Activated T-cell treated with anti-CD3 and anti-CD28 coated beads for 4 hours (primary cell): Measurements from ENCODE around the gene KIF17.

ENCODE experiments used
- DNase-seq: peaks from one replicate; pipeline ENCODE4 v3.0.0-alpha.2; 2020

The KIF17 gene

DNA sequence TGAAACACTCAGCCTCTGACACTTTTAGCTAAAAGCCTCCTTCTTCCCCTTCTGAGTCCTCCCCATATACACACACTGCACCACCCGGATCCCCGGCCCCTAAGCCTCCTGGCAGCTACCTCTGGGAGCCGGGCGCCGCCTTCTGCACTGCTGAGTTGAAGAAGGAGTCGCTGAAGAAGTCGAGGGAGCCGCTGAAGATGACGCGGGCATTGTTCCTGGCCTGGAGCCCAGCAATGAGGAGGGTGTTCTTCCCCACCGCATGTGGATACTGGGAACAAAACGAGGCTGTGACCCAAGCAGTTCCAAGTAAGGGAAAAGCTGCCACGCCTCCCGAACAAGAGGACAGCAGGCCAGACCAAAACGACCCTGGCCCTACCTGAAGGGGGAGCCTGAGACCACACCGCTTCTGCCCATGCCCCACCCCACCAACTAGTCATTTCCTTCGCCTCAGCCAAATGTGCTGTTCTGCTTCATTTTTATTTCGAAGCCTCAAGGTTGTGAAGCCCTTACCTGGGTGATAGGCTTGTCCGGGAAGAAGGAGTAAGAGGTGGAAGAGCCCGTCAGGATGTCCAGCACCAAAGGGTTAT lies 63.6 kb downstream of the KIF17 start:
- no peak for DNase-seq

DNA sequence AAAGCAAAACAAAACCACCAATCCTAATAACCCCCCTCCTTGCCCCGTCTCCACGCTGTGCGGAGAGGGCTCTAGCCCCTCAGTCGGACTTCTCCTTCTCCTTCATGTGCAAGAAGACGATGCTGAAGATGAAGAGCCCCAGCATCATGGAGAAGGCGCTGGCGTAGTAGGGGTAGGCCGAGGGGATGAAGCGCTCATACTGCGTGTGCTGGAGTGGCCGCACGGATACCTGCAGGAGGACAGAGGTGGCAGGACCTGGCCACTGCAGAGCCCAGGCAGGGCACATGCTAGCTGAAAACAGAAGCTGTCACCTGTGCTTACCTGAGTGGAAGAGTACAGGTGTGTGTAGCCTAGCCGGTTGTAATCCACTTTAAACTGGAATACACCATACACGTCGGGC lies 65.5 kb downstream of the KIF17 start:
- DNase-seq, result no peak

DNA sequence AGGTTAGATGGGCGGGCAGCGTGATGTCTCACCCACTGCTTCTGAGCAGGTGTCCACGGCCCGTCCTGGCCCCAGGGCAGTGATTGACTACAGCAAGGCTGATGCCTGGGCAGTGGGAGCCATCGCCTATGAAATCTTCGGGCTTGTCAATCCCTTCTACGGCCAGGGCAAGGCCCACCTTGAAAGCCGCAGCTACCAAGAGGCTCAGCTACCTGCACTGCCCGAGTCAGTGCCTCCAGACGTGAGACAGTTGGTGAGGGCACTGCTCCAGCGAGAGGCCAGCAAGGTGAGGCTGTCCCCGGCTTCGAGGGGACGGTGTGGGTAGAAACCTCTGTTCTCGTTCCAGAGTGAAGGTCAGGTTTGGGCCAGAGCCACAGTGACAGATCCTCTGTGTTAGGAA lies 68.9 kb downstream of the KIF17 start:
- no peak for DNase-seq

DNA sequence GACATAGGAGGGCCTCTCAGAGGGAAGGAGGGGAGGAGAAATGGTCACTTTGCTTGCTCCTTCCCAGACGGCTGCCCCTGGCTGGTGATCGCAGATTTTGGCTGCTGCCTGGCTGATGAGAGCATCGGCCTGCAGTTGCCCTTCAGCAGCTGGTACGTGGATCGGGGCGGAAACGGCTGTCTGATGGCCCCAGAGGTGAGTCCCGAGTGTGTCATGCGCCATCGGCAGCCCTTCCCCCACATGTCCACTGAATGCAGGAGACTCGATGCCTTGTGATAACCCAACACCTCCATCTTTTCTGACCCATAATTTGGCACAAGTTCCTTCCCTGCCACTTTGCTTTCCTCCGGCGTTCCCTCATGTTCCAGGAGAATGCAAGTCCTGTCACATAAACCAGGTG lies 69.4 kb downstream of the KIF17 start:
- DNase-seq, result no peak

DNA sequence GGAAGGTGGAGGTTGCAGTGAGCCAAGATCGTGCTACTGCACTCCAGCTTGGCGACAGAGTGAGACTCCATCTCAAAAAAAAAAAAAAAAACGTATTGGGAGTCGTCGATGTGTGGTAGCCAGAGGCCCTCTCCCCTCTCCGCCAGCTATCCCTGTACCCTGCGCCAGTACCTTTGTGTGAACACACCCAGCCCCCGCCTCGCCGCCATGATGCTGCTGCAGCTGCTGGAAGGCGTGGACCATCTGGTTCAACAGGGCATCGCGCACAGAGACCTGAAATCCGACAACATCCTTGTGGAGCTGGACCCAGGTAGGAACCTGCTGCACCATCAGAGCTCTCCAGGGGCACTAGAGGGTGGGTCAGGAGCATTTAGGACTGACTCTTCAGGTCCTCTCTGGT lies 72.4 kb downstream of the KIF17 start:
- DNase-seq, result no peak

DNA sequence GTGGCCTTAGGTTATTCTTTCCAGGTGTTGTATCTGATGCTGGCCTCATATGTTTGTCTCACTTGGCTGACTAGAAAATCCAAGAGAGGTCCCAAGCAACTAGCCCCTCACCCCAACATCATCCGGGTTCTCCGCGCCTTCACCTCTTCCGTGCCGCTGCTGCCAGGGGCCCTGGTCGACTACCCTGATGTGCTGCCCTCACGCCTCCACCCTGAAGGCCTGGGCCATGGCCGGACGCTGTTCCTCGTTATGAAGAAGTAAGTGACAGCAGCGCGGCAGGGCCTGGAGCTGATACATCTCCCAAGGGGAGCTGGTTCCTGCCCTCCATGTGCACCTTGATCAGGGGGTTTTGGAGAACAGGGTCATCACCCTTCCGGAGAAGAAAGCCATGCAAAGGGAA lies 73.4 kb downstream of the KIF17 start:
- no peak for DNase-seq

DNA sequence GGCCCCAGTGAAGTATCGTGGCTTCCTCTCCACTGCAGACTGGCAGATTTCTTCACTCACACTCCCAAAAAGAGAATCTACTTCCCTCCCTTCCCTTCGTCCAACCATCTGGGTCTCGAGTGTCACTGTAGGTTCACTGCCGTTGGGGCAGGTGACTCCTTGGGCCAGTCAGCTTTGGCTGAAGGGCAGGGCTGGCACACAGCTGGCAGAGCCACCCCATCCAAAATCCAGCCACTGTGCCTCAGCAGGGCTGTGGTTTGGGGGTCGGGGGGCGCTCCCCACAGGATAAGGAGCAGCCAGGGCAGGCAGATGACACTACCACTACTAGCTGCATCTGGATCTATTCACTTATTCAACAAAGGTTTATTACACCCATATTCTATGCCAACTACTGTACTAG lies 74.7 kb downstream of the KIF17 start:
- no peak for DNase-seq

DNA sequence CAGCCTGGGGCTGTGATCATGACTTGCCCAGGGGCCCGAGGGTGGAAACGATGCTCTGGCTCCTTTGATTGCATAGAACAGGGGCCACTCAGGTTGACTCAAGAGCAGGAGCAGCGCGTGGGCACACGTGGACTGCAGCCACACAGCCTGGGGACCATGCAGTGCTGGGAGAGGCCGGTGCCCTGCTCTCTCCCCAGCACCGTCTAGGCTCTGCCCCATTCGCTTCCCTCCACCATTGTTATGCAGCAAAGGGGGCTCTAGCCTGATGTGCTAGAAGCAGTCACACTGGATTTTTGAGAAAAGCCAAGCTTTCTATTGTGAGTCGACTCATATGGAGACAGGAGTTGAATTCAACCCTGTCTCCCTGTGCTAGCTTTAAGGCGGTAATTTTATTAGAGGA lies 75.8 kb downstream of the KIF17 start:
- no peak for DNase-seq

DNA sequence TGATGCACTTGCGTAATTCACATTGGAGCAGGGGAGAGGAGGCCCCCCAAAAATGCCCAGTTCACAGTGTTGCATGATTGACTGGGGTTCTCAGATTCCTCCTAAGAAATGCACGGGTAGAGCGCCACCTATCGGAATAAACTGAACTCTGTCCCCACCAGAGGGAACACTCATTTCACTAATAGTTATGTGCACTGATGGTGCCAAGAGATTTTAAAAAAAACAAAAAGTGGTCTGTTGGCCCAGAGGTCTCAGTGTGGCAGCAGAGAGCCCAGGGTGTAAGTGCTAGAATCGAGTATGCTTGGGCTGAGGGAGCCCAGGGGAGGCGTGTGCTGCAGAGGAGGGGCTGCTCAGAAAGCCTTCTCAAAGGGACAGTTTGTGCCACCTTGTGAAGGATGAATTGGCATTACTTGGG lies 77.6 kb downstream of the KIF17 start:
- DNase-seq, result peak; percentile 48

DNA sequence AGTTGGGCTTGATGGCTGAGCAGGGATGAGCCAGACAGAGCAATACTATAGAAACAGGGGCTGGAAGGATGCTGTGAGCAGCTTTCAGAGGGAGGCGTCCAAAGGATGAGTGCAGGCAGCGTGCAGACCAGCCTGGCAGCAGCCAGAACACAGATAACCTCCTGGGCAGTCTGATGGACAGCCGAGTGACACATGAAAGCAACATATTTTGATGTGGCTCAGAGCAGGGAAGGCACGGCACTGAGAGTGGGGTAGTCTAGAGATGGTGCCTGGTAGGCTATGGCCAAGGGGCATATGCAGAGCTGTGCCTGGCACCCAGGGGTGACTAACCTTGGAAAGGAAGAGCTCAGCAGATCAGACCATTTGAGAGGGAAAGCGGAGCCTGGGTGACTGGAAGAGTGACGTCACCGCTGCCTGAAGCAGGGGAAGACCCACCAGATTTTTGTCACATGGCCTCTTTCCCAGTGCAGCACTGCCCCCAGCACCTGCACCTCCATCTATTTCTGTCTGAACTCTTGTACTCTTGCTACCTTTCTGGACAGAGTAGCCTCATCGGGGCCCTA lies 80.9 kb downstream of the KIF17 start:
- DNase-seq, result no peak

DNA sequence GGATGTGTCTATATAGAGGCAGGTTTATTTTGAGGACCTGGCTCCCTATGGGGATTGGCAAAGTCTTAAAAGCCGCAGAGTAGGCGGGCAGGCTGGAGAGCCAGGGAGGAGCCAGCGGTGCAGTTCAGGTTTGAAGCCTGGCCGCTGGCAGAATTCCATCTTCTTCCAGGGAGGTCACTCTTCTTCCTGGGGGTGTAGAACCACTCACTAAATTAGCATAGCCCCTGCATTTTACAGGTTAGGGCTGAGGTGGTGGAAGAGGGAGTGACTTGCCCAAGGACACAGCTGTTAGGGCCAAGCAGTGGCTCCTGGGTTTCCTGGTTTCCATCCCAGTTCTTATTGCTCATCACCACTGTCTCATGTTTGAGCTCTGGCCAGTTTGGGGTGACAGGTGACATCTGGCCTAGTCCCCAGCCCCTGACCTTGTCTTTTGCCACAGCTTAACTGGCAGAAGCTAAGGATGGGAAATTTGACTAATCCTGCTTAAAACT lies 83.2 kb downstream of the KIF17 start:
- no peak for DNase-seq

DNA sequence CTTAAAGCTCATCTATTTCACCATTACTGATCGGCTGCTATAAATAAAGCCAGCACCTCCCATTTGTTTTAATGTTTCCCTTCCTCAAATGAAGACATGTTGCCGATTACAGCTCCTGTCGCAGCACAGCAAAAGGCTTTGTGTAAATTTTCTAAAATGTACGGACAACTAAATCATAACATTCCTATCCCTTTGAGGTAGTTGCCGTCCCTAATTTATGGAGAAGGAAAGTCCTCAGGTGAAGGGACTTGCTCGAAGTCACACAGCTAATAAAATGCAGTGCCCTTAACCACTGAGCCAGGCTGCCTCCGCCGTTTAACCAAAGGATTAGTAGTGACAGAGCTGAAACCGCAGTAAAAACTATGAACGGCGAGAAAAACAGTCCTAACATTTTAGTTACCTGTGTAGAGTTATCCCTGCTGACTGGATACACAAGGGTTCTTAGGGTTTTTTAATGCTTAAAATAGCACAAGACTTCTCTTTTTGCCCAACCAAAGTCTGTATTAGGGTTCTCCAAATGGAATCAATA lies 83.7 kb downstream of the KIF17 start:
- no peak for DNase-seq

DNA sequence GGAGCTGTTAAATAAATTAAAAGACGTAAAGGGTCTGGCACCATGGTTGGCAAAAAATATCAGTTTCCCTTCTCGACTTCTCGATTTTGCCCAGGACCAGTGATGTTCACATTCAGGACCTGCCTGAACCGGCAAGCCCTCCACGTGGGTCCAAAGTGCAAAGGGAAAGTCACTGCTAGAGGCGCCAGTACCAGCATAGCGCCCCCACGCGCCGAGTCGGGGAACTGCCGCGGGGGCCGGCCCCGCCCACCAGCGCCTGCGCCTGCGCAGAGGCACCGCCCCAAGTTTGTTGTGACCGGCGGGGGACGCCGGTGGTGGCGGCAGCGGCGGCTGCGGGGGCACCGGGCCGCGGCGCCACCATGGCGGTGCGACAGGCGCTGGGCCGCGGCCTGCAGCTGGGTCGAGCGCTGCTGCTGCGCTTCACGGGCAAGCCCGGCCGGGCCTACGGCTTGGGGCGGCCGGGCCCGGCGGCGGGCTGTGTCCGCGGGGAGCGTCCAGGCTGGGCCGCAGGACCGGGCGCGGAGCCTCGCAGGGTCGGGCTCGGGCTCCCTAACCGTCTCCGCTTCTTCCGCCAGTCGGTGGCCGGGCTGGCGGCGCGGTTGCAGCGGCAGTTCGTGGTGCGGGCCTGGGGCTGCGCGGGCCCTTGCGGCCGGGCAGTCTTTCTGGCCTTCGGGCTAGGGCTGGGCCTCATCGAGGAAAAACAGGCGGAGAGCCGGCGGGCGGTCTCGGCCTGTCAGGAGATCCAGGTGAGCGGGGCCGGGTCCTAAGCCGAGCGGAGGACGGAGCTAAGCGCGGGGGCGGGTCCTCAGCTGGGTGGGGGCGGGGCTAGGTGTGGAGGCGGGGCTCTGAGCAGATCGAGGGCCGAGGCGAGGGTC lies 84.4 kb downstream of the KIF17 start, which contains the start of gene PINK1:
Gene PINK1, plus strand, starts transcription at position 269 of the 875 bp plus-strand sequence. Its CDS starts 91 bp downstream, at position 360.
- peak; percentile 84 for DNase-seq

DNA sequence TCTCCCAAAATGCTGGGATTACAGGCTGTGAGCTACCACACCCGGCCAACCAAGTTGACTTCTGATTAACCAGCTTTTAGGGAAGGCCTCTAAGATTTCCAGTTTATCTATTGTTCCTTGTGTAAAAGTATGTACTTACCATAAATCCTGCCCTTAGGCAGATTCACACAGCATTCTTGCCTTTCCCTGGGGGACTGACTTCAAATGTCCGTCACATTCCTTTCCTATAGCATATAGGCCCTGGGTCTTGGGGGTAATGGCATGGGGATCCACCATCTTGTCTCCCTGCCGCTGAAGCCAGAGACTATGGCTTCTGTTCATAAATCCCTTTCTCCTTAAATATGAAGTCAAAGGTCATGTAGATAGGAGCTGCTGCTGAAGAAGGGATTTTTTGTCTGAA lies 85.4 kb downstream of the KIF17 start:
- DNase-seq, result no peak

DNA sequence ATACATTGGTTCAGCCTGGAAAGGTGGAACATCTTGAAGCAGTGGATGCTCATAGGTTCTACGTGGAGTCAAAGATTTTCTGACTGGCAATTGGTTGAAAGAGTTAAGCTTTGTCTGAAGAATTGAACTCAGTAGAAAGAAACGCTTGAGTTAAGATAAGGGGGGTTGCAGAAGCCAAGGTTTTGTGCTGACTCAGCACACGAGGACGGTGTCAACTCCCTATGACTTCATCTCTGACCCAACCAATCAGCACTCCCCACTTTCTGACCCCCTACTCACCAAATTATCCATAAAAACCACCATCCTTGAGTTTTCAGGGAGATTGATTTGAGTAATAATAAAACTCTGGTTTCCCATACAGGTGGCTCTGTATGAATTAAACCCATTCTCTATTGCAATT lies 87.1 kb downstream of the KIF17 start:
- no peak for DNase-seq

DNA sequence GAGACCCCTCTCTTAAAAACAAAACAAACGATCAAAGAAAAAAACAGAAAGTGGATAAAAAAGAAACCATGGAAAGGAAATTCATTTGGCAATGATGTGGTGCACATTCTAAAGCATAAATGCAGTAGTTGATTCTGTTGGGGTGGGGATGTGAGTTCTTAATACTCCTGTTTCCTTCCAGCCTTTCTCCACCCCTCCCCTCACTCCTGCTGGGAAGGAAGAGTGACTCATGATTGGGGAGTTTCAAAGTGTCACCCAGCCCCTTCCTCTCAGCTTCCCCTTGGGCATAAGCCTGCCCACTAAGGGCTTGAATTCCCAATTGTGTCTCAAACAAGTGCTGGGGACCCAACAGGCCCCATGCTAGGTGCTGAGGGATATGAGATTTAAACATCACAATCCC lies 91.3 kb downstream of the KIF17 start:
- no peak for DNase-seq

DNA sequence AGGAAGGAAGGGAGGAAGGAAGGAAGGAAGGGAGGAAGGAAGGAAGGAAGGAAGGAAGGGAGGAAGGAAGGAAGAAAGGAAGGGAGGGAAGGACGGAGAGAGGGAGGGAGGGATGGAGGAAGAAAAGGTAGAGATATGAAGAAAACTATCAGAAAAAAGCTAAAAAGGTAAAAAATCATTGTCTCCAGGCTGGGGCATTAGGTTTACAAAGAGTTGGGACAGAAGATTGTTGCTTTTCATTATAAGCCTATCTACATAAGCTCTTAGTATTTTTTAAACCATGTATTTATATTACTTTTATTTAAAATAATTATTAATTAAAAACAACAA lies 91.7 kb downstream of the KIF17 start:
- DNase-seq, result no peak

DNA sequence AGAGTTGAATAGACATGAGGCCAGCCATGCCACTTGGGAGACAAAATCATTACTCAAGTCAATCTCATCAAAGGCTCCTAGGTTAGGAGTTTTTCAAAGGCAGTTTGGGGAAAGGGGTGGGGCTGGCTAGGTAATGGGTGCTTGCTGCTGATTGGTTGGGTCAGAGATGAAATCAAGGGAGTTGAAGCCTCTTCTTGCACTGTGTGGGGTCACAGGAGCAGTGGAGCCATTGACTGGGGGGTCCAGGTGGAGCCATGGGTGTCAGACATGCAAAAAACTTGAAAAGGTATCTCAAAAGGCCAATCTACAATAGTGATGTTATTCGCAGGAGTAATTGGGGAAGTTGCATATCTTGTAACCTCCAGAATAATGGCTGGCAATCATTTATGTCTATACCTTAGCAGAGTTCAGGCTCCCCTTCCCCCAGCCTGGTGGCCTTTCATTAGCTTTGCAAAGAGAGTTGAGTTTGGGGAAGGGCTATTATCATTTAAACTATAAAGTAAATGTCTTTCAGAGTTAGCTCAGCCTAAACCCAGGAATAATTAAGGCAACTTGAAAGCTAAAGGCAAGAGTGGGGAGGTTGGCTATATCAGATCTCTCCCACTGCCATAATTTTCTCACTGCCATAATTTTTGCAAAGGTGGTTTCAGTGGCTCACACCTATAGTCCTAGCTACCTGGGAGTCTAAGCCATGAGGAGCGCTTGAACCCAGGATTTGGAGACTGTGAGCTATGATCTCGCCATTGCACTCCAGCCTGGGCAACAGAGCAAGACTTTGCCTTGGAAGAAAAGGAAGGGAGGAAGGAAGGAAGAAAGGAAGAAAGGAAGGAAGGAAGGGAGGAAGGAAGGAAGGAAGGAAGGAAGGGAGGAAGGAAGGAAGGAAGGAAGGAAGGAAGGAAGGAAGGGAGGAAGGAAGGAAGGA lies 92.4 kb downstream of the KIF17 start:
- no peak for DNase-seq

DNA sequence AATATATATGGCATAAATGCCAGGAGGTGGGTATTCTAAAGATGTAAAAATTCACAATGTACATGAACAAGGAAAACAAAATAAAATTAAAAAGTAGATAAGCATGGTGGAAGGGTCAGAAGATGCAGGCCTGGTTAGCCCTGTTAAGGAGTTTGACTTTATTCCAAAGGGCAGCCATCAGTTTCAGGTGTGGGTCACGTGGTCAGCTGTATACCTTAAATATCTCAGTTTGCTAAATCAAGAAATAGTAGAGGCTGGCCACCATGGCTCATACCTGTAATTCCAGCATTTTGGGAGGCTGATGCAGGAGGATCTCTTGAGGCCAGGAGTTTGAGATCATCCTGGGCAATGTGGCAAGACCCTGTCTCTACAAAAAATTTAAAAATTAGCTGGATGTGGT lies 93.1 kb downstream of the KIF17 start:
- no peak for DNase-seq

DNA sequence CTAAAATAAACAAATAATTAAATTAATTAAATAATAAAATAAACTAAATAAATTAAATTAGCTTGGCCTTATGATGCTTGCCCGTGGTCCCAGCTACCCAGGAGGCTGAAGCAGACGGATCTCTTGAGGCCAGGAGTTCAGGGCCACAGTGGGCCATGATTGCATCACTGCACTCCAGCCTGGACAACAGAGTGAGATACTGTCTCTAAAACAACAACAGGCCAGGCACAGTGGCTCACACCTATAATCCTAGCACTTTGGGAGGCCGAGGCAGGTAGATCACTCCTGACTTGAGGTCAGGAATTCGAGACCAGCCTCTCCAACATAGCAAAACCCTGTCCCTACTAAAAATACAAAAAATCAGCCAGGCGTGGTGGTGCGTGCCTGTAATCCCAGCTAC lies 96.8 kb downstream of the KIF17 start:
- DNase-seq, result no peak

DNA sequence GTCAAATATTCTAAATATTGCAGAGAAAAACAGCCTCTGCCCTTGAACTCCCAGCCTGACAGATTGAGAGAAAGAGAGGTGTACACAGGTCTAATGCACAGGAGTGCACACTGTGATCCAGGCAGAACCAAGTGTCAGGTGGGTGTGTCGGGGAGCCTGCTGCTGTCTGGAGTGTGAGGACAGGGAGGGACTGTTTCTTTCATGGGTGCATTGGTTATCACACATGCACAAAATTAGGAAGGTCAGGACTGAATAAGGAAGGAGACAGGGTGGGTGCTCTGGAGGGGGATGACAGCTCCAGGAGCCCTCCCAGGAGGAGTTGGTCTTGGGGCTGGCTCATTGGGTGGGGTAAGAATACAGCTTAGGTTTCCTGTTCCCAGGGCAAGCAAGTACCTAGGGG lies 97.8 kb downstream of the KIF17 start:
- DNase-seq, result no peak

DNA sequence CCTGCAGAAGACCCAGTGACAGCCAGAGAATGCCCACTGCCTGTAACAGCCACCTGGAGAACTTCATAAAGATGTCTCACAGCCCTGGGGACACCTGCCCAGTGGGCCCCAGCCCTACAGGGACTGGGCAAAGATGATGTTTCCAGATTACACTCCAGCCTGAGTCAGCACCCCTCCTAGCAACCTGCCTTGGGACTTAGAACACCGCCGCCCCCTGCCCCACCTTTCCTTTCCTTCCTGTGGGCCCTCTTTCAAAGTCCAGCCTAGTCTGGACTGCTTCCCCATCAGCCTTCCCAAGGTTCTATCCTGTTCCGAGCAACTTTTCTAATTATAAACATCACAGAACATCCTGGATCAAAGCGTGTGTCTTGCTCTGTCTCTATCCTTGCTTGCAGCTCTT lies 99.3 kb downstream of the KIF17 start:
- DNase-seq, result no peak
